Neural cell (in vitro differentiated cells): ENCODE measurements around the gene HOGA1. TPM values are rescaled to one million over a fixed set of nuclear protein-coding genes. Genes with fewer than 3 reads are reported as not detected.

Experiments used
- H2AFZ ChIP-seq: fragments of 200-600, 300-800 bp; sonication (generic), shearing (Covaris generic); 2 replicates; pipeline ENCODE4 v1.6.0; 2014; ENCODE audit warnings: low read depth, mild to moderate bottlenecking, antibody characterized with exemption, low read length, moderate library complexity
- H3F3A ChIP-seq: fragments of 200-600 bp; shearing (Covaris generic); 2 replicates; pipeline ENCODE4 v1.6.1; 2016; ENCODE audit warnings: mild to moderate bottlenecking, moderate library complexity, mixed read lengths, antibody characterized with exemption, low read length; ENCODE audit not compliant: insufficient read depth, poor library complexity, severe bottlenecking
- H3K27ac ChIP-seq: fragments of 200-600, 300-800 bp; sonication (generic), shearing (Covaris generic); 2 replicates; pipeline ENCODE4 v1.5.1; 2014; ENCODE audit warnings: mild to moderate bottlenecking, low read length, moderate library complexity
- H3K27me3 ChIP-seq: fragments of 300-800, 200-600 bp; sonication (generic), shearing (Covaris generic); 2 replicates; pipeline ENCODE4 v1.6.0; 2014; ENCODE audit warnings: mild to moderate bottlenecking, low read depth, low read length, moderate library complexity; ENCODE audit not compliant: insufficient read depth
- H3K36me3 ChIP-seq: fragments of 300-800, 200-600 bp; sonication (generic), shearing (Covaris generic); 2 replicates; pipeline ENCODE4 v1.5.1; 2014; ENCODE audit warnings: mild to moderate bottlenecking, antibody characterized with exemption, low read length, moderate library complexity; ENCODE audit not compliant: insufficient read depth
- H3K4me2 ChIP-seq: fragments of 300-800, 200-600 bp; sonication (generic), shearing (Covaris generic); 2 replicates; pipeline ENCODE4 v1.6.0; 2014; ENCODE audit warnings: mild to moderate bottlenecking, low read length
- H3K4me3 ChIP-seq: fragments of 300-800, 200-600 bp; sonication (generic), shearing (Covaris generic); 2 replicates; pipeline ENCODE4 v1.5.1; 2014; ENCODE audit warnings: mild to moderate bottlenecking, low read length, moderate library complexity
- H3K79me2 ChIP-seq: fragments of 200-600 bp; shearing (Covaris generic); replicated peaks from 2 replicates; pipeline ENCODE4 v1.6.0; 2014; ENCODE audit warnings: mild to moderate bottlenecking, low read length, moderate library complexity; ENCODE audit not compliant: insufficient read depth
- H3K9ac ChIP-seq: fragments of 300-800, 200-600 bp; sonication (generic), shearing (Covaris generic); 2 replicates; pipeline ENCODE4 v1.6.1; 2016; ENCODE audit warnings: mild to moderate bottlenecking, low read length, mixed read lengths
- H3K9me2 ChIP-seq: fragments of 200-600 bp; shearing (Covaris generic); 2 replicates; pipeline ENCODE4 v1.6.1; 2016; ENCODE audit warnings: mild to moderate bottlenecking, low read length, mixed read lengths; ENCODE audit not compliant: insufficient read depth
- H3K9me3 ChIP-seq: fragments of 200-600, 300-800 bp; sonication (generic), shearing (Covaris generic); 2 replicates; pipeline ENCODE4 v1.6.1; 2016; ENCODE audit warnings: mild to moderate bottlenecking, mixed run types, low read length, moderate library complexity, mixed read lengths
- H4K20me1 ChIP-seq: fragments of 200-600 bp; shearing (Covaris generic); 2 replicates; pipeline ENCODE4 v1.6.1; 2016; ENCODE audit warnings: mild to moderate bottlenecking, mixed run types; ENCODE audit not compliant: insufficient read depth
- EP300 ChIP-seq: fragments of 450-650 bp; conservative IDR thresholded peaks from 2 replicates; pipeline ENCODE4 v1.6.1; 2014; ENCODE audit warnings: antibody characterized with exemption, mild to moderate bottlenecking, moderate library complexity; ENCODE audit not compliant: poor library complexity, severe bottlenecking
- EZH2 ChIP-seq: fragments of 200-600, 300-800 bp; shearing (Covaris generic), sonication (generic); IDR thresholded peaks from 2 replicates; pipeline ENCODE4 v1.6.1; 2014; ENCODE audit warnings: antibody characterized with exemption, low read length, borderline replicate concordance, mild to moderate bottlenecking; ENCODE audit not compliant: insufficient read depth, poor library complexity, severe bottlenecking
- MXI1 ChIP-seq: fragments of 450-650 bp; conservative IDR thresholded peaks from 2 replicates; pipeline ENCODE4 v1.6.1; 2014; ENCODE audit warnings: antibody characterized with exemption, mild to moderate bottlenecking; ENCODE audit not compliant: poor library complexity, severe bottlenecking
- POLR2AphosphoS5 ChIP-seq: IDR thresholded peaks from 2 replicates; pipeline ENCODE4 v1.6.1; 2012
- RAD21 ChIP-seq: fragments of 450-650 bp; conservative IDR thresholded peaks from 2 replicates; pipeline ENCODE4 v1.6.1; 2014; ENCODE audit warnings: antibody characterized with exemption, mild to moderate bottlenecking, moderate library complexity
- SMC3 ChIP-seq: fragments of 450-650 bp; conservative IDR thresholded peaks from 2 replicates; pipeline ENCODE4 v1.6.1; 2014; ENCODE audit warnings: antibody characterized with exemption, mild to moderate bottlenecking, moderate library complexity; ENCODE audit not compliant: poor library complexity
- TAF1 ChIP-seq: IDR thresholded peaks from 2 replicates; pipeline ENCODE4 v1.6.1; 2012; ENCODE audit warnings: low read depth
- polyA plus RNA-seq: library from polyadenylated mRNA; depleted of rRNA; stranded (reverse); fragments of >200 nt; gene quantifications from 2 replicates; pipeline ENCODE4 v1.2.3, GENCODE V29; 2014
- TF ChIP-seq, protein P1 (sequence below): IDR thresholded peaks from 2 replicates; pipeline ENCODE4 v1.6.1; 2012; ENCODE audit warnings: borderline replicate concordance
- TF ChIP-seq, protein P2 (sequence below): fragments of 450-650 bp; IDR thresholded peaks from 2 replicates; pipeline ENCODE4 v1.5.1; 2014; ENCODE audit warnings: antibody characterized with exemption, mild to moderate bottlenecking, moderate library complexity; ENCODE audit not compliant: poor library complexity, severe bottlenecking

HOGA1 gene
- polyA plus RNA-seq, 1 donor from 2014 or later, result not detected

DNA sequence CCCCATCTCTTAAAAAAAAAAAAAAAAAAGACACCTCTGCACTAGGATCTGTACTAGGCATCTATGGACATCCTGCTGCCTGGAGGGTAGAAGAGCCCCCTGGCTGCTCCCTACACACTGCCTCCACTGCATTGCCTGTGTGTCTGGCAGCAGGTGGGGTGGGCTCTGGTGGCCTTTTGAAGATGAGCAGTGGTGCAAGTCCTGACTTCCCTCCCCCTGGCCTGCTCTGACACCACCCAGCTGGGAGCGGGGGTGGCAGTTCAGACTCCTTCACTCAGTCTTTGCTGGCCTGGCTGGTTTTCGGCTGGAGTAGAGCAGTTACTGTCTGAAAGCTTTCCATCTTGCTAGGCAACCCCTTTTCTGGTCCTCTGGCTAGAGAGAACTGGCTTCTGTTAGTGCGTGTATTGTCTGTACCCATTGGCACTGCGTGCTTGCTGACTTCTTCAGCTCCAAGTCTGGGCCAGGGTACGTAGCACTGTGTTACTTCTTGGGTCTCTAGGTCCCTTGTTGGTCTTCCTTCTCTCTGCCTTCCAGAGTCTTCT is 23.0 kb downstream of the HOGA1 start:
- H3K9me3 ChIP-seq, result no peaks in the 10 kb centered on the region
- H3K9ac ChIP-seq, result no peak overlapping the region
- H3K4me2 ChIP-seq, result no peak overlapping the region
- no peaks in the 10 kb centered on the region for H4K20me1 ChIP-seq
- no peaks in the 10 kb centered on the region for H3F3A ChIP-seq
- H3K79me2 ChIP-seq, result no peaks in the 10 kb centered on the region
- no peaks in the 10 kb centered on the region for H3K36me3 ChIP-seq
- no peak overlapping the region for H2AFZ ChIP-seq
- no peak overlapping the region for H3K4me3 ChIP-seq
- H3K27ac ChIP-seq, result no peak overlapping the region
- H3K27me3 ChIP-seq, result no peaks in the 10 kb centered on the region
- no peaks in the 10 kb centered on the region for H3K9me2 ChIP-seq
- TF ChIP-seq EZH2, result no peak
- TF ChIP-seq TAF1, result no peak
- TF ChIP-seq RAD21, result no peak
- TF ChIP-seq POLR2AphosphoS5, result no peak
- no peak for TF ChIP-seq EP300
- TF ChIP-seq SMC3, result no peak
- TF ChIP-seq, protein P1, sequence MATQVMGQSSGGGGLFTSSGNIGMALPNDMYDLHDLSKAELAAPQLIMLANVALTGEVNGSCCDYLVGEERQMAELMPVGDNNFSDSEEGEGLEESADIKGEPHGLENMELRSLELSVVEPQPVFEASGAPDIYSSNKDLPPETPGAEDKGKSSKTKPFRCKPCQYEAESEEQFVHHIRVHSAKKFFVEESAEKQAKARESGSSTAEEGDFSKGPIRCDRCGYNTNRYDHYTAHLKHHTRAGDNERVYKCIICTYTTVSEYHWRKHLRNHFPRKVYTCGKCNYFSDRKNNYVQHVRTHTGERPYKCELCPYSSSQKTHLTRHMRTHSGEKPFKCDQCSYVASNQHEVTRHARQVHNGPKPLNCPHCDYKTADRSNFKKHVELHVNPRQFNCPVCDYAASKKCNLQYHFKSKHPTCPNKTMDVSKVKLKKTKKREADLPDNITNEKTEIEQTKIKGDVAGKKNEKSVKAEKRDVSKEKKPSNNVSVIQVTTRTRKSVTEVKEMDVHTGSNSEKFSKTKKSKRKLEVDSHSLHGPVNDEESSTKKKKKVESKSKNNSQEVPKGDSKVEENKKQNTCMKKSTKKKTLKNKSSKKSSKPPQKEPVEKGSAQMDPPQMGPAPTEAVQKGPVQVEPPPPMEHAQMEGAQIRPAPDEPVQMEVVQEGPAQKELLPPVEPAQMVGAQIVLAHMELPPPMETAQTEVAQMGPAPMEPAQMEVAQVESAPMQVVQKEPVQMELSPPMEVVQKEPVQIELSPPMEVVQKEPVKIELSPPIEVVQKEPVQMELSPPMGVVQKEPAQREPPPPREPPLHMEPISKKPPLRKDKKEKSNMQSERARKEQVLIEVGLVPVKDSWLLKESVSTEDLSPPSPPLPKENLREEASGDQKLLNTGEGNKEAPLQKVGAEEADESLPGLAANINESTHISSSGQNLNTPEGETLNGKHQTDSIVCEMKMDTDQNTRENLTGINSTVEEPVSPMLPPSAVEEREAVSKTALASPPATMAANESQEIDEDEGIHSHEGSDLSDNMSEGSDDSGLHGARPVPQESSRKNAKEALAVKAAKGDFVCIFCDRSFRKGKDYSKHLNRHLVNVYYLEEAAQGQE, result no peak
- TF ChIP-seq, protein P2, sequence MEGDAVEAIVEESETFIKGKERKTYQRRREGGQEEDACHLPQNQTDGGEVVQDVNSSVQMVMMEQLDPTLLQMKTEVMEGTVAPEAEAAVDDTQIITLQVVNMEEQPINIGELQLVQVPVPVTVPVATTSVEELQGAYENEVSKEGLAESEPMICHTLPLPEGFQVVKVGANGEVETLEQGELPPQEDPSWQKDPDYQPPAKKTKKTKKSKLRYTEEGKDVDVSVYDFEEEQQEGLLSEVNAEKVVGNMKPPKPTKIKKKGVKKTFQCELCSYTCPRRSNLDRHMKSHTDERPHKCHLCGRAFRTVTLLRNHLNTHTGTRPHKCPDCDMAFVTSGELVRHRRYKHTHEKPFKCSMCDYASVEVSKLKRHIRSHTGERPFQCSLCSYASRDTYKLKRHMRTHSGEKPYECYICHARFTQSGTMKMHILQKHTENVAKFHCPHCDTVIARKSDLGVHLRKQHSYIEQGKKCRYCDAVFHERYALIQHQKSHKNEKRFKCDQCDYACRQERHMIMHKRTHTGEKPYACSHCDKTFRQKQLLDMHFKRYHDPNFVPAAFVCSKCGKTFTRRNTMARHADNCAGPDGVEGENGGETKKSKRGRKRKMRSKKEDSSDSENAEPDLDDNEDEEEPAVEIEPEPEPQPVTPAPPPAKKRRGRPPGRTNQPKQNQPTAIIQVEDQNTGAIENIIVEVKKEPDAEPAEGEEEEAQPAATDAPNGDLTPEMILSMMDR, result no peak
- TF ChIP-seq MXI1, result no peak

DNA sequence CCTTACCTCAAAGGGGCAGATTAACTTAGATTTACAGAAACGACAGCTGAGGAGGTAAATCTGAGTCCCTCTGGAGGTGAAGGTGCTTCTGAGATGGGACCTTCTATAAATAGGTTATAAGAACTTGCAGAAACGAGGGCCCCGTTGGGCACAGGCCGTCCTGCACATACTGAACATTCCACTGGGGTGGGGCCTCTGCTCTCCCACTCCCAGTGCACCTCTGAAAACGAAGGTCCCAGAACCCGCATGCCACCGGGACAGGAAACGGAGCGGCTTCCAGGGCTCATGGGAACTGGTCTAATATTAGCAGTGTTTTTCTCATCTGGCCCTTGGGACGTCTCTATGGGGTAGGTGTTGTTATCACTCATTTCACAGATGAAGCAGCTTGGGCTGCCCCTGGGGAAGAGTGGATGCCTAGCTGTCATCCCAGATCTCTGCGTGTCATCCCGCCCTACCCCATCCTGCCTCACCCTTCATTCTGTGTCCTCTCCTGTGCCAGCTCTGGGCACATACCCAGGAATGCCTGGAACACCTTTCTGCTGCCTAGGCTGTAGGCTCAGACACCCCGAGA is 24.9 kb downstream of the HOGA1 start:
- H3K4me2 ChIP-seq, result no peak overlapping the region
- H3K36me3 ChIP-seq, result no peaks in the 10 kb centered on the region
- H3K79me2 ChIP-seq, result no peaks in the 10 kb centered on the region
- H2AFZ ChIP-seq, result no peak overlapping the region
- H3K27me3 ChIP-seq, result no peaks in the 10 kb centered on the region
- H3K9ac ChIP-seq, result no peak overlapping the region
- H3K9me2 ChIP-seq, result no peaks in the 10 kb centered on the region
- no peak overlapping the region for H3K27ac ChIP-seq
- H3K4me3 ChIP-seq, result no peak overlapping the region
- H4K20me1 ChIP-seq, result no peaks in the 10 kb centered on the region
- no peaks in the 10 kb centered on the region for H3F3A ChIP-seq
- no peaks in the 10 kb centered on the region for H3K9me3 ChIP-seq
- TF ChIP-seq TAF1 (no peak), EZH2 (no peak), MXI1 (no peak), SMC3 (no peak), RAD21 (no peak)
- TF ChIP-seq, protein P1, result no peak
